ENCODE data around the gene KRTAP29-1.
"Not testable (repeated sequence)": the region's sequence is repeated elsewhere in the genome, so short reads cannot be mapped to it uniquely, and the experiment has no call there.

Gene KRTAP29-1

GRCh38 chr17:41296846-41297245, 5.8 kb downstream of the KRTAP29-1 start:
- no peak for DNase-seq

DNA sequence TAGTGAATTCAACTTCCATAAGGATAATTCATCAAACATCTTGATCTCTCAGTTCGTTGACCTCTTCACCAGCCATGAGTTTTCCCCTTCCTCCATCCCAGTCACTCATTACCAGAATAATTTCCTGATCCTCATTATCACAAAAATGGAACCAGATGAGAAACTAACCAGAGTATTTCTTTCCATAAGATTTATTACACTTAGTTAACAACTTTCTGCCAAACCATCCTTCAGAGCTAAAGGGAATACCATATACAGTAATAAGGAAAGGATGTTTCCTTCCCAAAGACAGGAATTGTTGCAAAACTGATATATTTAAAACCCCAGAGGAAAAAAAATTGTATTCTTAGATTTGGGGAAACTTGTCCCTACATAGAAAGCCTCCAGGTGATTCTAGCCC, 8.6 kb downstream of the KRTAP29-1 start:
- DNase-seq: no peak

GRCh38 chr17:41287050-41287449, 15.6 kb downstream of the KRTAP29-1 start:
- no peak for DNase-seq

DNA sequence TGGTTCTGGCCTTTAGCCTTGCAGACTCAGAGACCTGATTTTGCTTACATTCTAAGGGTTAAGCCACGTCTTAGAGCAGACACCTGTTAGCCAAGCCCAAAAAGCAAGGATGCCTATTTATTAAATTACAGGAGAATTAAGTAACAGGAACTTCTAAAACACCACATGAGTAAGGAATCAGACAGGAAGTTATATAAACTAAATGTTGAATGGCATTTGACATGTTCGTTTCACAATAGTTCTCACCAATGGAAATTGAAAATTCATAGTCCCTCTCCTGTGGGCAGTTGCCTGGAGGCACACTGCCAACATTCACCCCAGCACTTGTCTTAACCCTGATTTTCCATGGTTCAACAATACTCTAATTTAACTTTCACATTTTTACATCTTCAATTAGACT, 18.1 kb downstream of the KRTAP29-1 start:
- no peak for DNase-seq

GRCh38 chr17:41284043-41284442, 18.6 kb downstream of the KRTAP29-1 start:
- DNase-seq: no peak

GRCh38 chr17:41278176-41278955, 24.3 kb downstream of the KRTAP29-1 start:
- no peak for DNase-seq

GRCh38 chr17:41275648-41276190, 26.9 kb downstream of the KRTAP29-1 start, which contains the start of gene KRTAP9-7:
Gene KRTAP9-7, plus strand, starts transcription at chr17:41275698. Its CDS starts 0 bp downstream, at chr17:41275698.
- DNase-seq: not testable (repeated sequence)

DNA sequence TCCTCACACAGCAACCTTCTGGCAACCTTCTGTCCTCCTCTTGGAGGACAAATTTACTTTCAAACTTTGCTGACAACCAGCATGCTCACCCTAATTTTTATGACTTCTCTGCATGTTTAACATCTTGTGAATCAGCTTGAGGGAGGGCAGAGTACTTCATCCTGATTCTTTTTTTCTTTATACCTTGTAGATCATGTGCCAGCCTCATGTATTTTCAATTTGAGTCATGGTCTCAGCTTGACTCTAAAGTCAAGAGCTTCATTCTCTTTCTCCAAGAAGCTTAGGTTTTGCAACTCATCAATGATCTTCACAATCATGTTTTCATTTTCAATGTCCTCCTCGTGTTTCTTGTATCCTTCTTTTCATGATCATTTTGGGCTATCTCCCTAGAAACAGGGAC, 30.8 kb downstream of the KRTAP29-1 start:
- no peak for DNase-seq

GRCh38 chr17:41271323-41271722, 31.3 kb downstream of the KRTAP29-1 start:
- DNase-seq: not testable (repeated sequence)

- no peak for DNase-seq
Observed at GRCh38 chr17:41267711-41268110, 34.9 kb downstream of the KRTAP29-1 start.

DNA sequence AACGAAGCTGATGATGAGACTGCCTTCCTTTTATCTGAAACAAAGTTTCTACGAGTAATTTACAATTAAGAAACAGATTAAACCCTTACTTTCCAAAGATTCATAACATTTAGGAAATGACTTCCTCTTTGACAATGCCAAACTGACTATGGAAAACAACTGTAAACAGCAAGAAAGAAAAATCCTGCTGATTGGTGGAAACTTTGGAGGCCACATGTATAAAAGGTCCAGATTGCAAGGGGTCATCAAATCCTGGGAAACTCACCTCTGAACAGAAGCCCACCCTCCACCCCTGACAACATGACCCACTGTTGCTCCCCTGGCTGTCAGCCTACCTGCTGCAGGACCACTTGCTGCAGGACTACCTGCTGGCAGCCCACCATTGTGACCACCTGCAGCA, 37.6 kb downstream of the KRTAP29-1 start, which contains the start of gene KRTAP9-6:
KRTAP9-6 (plus strand) TSS at position 301 of the 400 bp plus-strand sequence; CDS start at position 301, 0 bp downstream.
- no peak for DNase-seq

DNA sequence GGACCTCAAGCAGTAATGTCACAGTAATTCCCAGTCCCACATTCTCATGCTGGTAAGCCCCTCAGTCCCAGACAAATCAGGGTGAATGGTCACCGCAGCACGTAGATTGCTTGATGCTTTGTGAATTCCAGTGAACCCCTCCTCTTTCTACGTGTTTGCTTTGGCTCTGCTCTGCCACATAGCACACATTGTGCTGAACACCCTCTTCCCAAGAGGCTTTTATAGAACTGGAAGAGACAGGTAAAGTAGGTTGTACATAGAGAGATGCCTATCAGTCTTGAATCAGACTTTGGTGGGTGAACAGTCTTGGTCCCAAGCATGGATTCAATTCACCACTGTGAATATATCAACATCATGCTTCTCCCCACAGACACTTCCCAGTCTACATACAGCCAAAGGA, 38.1 kb downstream of the KRTAP29-1 start:
- no peak for DNase-seq

DNA sequence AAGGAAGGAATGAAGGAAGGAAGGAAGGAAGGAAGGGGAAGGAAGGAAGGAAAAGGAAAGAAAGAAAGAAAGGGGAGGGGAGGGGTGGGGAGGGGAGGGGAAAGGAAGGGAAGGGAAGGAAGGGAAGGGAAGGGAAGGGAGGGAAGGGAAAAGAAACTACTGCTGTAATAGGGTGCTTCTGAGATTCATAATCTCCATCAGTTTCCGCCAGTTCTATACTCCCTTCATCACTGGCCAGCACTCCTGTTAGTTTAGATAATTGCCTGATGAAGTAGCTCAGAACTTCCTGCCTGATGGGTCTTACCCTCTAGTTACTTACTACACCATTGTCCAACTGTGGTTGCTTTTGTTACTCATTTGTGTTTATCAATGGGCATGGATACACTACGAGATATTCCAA, 39.4 kb downstream of the KRTAP29-1 start:
- DNase-seq: no peak

GRCh38 chr17:41258406-41258805, 44.2 kb downstream of the KRTAP29-1 start:
- DNase-seq: no peak

DNA sequence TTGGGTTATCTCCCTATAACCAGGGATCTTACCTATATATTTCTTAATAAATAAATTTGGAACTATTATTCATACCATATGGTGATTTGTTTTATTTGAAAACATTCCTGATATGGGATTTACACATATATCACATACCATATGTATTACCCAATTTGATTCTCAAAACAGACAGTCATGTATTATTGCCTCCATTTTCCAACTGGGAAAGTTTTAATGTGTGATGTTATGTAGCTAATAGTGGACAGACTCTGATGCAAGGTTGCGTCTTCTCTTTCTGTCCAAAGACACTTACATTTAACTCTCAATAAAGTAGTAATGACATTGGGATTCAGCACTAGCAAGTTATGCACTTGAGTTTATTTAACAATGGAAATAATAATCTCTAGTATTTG, 46.4 kb downstream of the KRTAP29-1 start:
- DNase-seq: no peak

DNA sequence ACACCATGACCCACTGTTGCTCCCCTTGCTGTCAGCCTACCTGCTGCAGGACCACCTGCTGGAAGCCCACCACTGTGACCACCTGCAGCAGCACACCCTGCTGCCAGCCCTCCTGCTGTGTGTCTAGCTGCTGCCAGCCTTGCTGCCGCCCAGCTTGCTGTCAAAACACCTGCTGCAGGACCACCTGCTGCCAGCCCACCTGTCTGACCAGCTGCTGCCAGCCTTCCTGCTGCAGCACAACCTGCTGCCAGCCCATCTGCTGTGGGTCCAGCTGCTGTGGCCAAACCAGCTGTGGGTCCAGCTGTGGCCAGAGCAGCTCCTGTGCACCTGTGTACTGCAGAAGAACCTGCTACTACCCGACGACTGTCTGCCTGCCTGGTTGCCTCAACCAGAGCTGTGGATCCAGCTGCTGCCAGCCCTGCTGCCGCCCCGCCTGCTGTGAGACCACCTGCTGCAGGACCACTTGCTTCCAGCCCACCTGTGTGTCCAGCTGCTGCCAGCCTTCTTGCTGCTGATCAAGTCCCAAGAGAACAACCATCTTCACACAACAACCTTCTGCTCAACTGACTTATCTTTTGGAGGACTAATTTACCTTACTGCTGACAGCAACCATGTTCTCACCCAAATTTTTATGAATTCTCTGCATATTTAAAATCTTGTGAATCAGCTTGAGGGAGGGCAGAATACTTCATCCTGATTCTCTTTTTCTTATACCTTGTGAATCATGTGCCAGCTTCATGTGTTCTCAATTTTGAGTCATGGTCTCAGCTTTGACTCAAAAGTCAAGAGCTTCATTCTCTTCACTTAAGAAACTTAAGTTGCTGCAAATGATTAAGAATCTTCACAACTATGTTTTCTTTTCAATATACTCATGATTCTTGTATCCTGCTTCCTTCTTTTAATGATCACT, 47.0 kb downstream of the KRTAP29-1 start, which contains the start of gene KRTAP9-9:
KRTAP9-9 (plus strand) TSS at position 4 of the 910 bp plus-strand sequence.
- not testable (repeated sequence) for DNase-seq

- no peak for DNase-seq
Observed at GRCh38 chr17:41254861-41255260, 47.8 kb downstream of the KRTAP29-1 start.

All from NK-92 treated with Interleukin-12 subunit alpha and Interleukin-12 subunit beta, amount 100 ng/mL, for 24 hours (cell line).